Mesendoderm (in vitro differentiated cells): ENCODE results near the gene B3GNT5.

ENCODE experiments used
- DNase-seq: peaks from one replicate; pipeline ENCODE4 v3.0.0; 2013
- H2AK5ac ChIP-seq: 2 replicates; pipeline ENCODE4 v1.6.1; 2013; ENCODE audit warnings: low read length, inconsistent platforms
- H2BK120ac ChIP-seq: 2 replicates; pipeline ENCODE4 v1.6.1; 2013; ENCODE audit warnings: low read depth, mild to moderate bottlenecking, low read length, moderate library complexity, mixed read lengths
- H2BK15ac ChIP-seq: replicated peaks from 2 replicates; pipeline ENCODE4 v1.6.1; 2013; ENCODE audit warnings: low read depth, mild to moderate bottlenecking, moderate library complexity
- H2BK5ac ChIP-seq: 2 replicates; pipeline ENCODE4 v1.6.1; 2013; ENCODE audit warnings: low read length, inconsistent platforms
- H3K18ac ChIP-seq: 2 replicates; pipeline ENCODE4 v1.6.1; 2013; ENCODE audit warnings: mild to moderate bottlenecking, low read length, mixed read lengths
- H3K23ac ChIP-seq: one replicate; pipeline ENCODE4 v1.6.1; 2013; ENCODE audit warnings: low read length
- H3K27ac ChIP-seq: 2 replicates; pipeline ENCODE4 v1.5.1; 2013; ENCODE audit warnings: low read depth, mild to moderate bottlenecking, inconsistent platforms, low read length, moderate library complexity
- H3K27me3 ChIP-seq: 2 replicates; pipeline ENCODE4 v1.6.1; 2013; ENCODE audit warnings: low read length, control low read depth, mild to moderate bottlenecking, inconsistent platforms; ENCODE audit not compliant: insufficient read depth, poor library complexity
- H3K36me3 ChIP-seq: 2 replicates; pipeline ENCODE4 v1.6.1; 2013; ENCODE audit warnings: low read length, inconsistent platforms; ENCODE audit not compliant: control insufficient read depth, insufficient read depth
- H3K4ac ChIP-seq: one replicate; pipeline ENCODE4 v1.6.1; 2013; ENCODE audit warnings: low read depth, mild to moderate bottlenecking, low read length, moderate library complexity
- H3K4me1 ChIP-seq: 2 replicates; pipeline ENCODE4 v1.6.1; 2013; ENCODE audit warnings: low read depth, low read length, inconsistent platforms; ENCODE audit not compliant: control insufficient read depth
- H3K4me2 ChIP-seq: 2 replicates; pipeline ENCODE4 v1.6.1; 2013; ENCODE audit warnings: low read length
- H3K4me3 ChIP-seq: 2 replicates; pipeline ENCODE4 v1.5.1; 2013; ENCODE audit warnings: mild to moderate bottlenecking, low read length
- H3K56ac ChIP-seq: one replicate; pipeline ENCODE4 v1.6.1; 2013; ENCODE audit warnings: low read length
- H3K79me1 ChIP-seq: 2 replicates; pipeline ENCODE4 v1.6.1; 2013; ENCODE audit warnings: low read length, inconsistent platforms
- H3K79me2 ChIP-seq: 2 replicates; pipeline ENCODE4 v1.6.1; 2013; ENCODE audit warnings: mild to moderate bottlenecking, low read length; ENCODE audit not compliant: control insufficient read depth, insufficient read depth
- H3K9ac ChIP-seq: 2 replicates; pipeline ENCODE4 v1.6.1; 2013; ENCODE audit warnings: low read length, inconsistent platforms
- H4K5ac ChIP-seq: one replicate; pipeline ENCODE4 v1.6.1; 2013; ENCODE audit warnings: low read length
- H4K8ac ChIP-seq: one replicate; pipeline ENCODE4 v1.6.1; 2013; ENCODE audit warnings: low read depth, mild to moderate bottlenecking, control low read depth, low read length, moderate library complexity
- WGBS: extraction: QIAGEN DNeasy Blood & Tissue Kit; methylation state at CpG from one replicate; pipeline ENCODE4 v1.1.7; 2013; ENCODE audit warnings: low lambda C conversion rate, missing lambda C conversion rate; ENCODE audit not compliant: insufficient coverage; ENCODE audit errors: extremely low coverage; 5-methylcytosine and 5-hydroxymethylcytosine counted together

The B3GNT5 gene

GRCh38 chr3:183255348-183255730, 2.3 kb downstream of the B3GNT5 start:
- H3K79me2 ChIP-seq = no peaks in the 10 kb centered on the region
- H2BK120ac ChIP-seq = no peak overlapping the region
- no peak for DNase-seq
- H3K56ac ChIP-seq = peak overlapping the region; percentile 17
- no peak overlapping the region for H3K27ac ChIP-seq
- H3K4me3 ChIP-seq = no peak overlapping the region
- no peaks in the 10 kb centered on the region for H3K79me1 ChIP-seq
- H4K8ac ChIP-seq = no peak overlapping the region
- H3K27me3 ChIP-seq = no peaks in the 10 kb centered on the region
- peaks cover 2% of the 10 kb centered on the region for H3K4me1 ChIP-seq
- H3K4me2 ChIP-seq = peak overlapping the region; percentile 30
- H2BK5ac ChIP-seq = no peak overlapping the region
- no CpG with 5 or more reads among the region's 4 CpGs for WGBS
- H3K18ac ChIP-seq = no peak overlapping the region
- H4K5ac ChIP-seq = no peak overlapping the region
- no peaks in the 10 kb centered on the region for H3K36me3 ChIP-seq
- H3K23ac ChIP-seq = no peak overlapping the region
- peak overlapping the region; percentile 85 for H3K9ac ChIP-seq
- no peak overlapping the region for H3K4ac ChIP-seq
- H2AK5ac ChIP-seq = no peak overlapping the region
- H2BK15ac ChIP-seq = no peak overlapping the region

- H2BK15ac ChIP-seq = no peak overlapping the region
- H3K4ac ChIP-seq = no peak overlapping the region
These were observed 6.0 kb downstream of the B3GNT5 start for GRCh38 chr3:183259087-183259486.

GRCh38 chr3:183259621-183260020, 6.6 kb downstream of the B3GNT5 start:
- Histone ChIP-seq H3K4ac (no peak overlapping the region), H3K27me3 (no peaks in the 10 kb centered on the region), H2BK120ac (no peak overlapping the region), H2BK15ac (no peak overlapping the region), H3K27ac (no peak overlapping the region), H3K4me2 (no peak overlapping the region), H4K8ac (no peak overlapping the region), H4K5ac (no peak overlapping the region), H3K23ac (no peak overlapping the region), H3K4me3 (no peak overlapping the region), H3K36me3 (no peaks in the 10 kb centered on the region), H3K18ac (no peak overlapping the region), H3K4me1 (peaks cover 19% of the 10 kb centered on the region), H2BK5ac (no peak overlapping the region), H3K9ac (no peak overlapping the region), H3K56ac (no peak overlapping the region), H3K79me2 (no peaks in the 10 kb centered on the region), H2AK5ac (no peak overlapping the region), H3K79me1 (peaks cover 7% of the 10 kb centered on the region)
- no CpG with 5 or more reads among the region's 2 CpGs for WGBS
- DNase-seq = no peak

More at GRCh38 chr3:183259087-183259486, 6.0 kb downstream of the B3GNT5 start:
- H2BK120ac ChIP-seq = no peak overlapping the region
- peaks cover 15% of the 10 kb centered on the region for H3K4me1 ChIP-seq
- H4K5ac ChIP-seq = no peak overlapping the region
- no peak overlapping the region for H3K27ac ChIP-seq
- H3K79me2 ChIP-seq = no peaks in the 10 kb centered on the region
- no peak overlapping the region for H4K8ac ChIP-seq
- no peaks in the 10 kb centered on the region for H3K36me3 ChIP-seq
- peaks cover 7% of the 10 kb centered on the region for H3K79me1 ChIP-seq
- H2AK5ac ChIP-seq = no peak overlapping the region
- DNase-seq = no peak
- no peaks in the 10 kb centered on the region for H3K27me3 ChIP-seq
- H3K9ac ChIP-seq = no peak overlapping the region
- H3K23ac ChIP-seq = no peak overlapping the region
- no peak overlapping the region for H3K4me3 ChIP-seq
- no peak overlapping the region for H2BK5ac ChIP-seq
- WGBS = no CpG with 5 or more reads among the region's 3 CpGs
- H3K56ac ChIP-seq = no peak overlapping the region
- no peak overlapping the region for H3K4me2 ChIP-seq
- H3K18ac ChIP-seq = no peak overlapping the region

- H2AK5ac ChIP-seq = no peak overlapping the region
- no peak overlapping the region for H2BK15ac ChIP-seq
- H2BK5ac ChIP-seq = no peak overlapping the region
- no peaks in the 10 kb centered on the region for H3K27me3 ChIP-seq
- H4K8ac ChIP-seq = no peak overlapping the region
- WGBS = no CpG with 5 or more reads among the region's 7 CpGs
- no peaks in the 10 kb centered on the region for H3K36me3 ChIP-seq
- H3K4me1 ChIP-seq = peaks cover 20% of the 10 kb centered on the region
- H3K18ac ChIP-seq = no peak overlapping the region
- no peaks in the 10 kb centered on the region for H3K79me2 ChIP-seq
- DNase-seq = no peak
- no peak overlapping the region for H2BK120ac ChIP-seq
- no peak overlapping the region for H3K4ac ChIP-seq
- H3K9ac ChIP-seq = no peak overlapping the region
- no peak overlapping the region for H3K27ac ChIP-seq
- no peak overlapping the region for H4K5ac ChIP-seq
- H3K23ac ChIP-seq = no peak overlapping the region
- H3K56ac ChIP-seq = no peak overlapping the region
- H3K79me1 ChIP-seq = peaks cover 7% of the 10 kb centered on the region
- H3K4me3 ChIP-seq = no peak overlapping the region
- no peak overlapping the region for H3K4me2 ChIP-seq
These were observed 7.3 kb downstream of the B3GNT5 start for GRCh38 chr3:183260167-183260904.

- H2BK120ac ChIP-seq = no peak overlapping the region
- H3K4me3 ChIP-seq = no peak overlapping the region
- no peaks in the 10 kb centered on the region for H3K79me2 ChIP-seq
- no peaks in the 10 kb centered on the region for H3K36me3 ChIP-seq
- no peak overlapping the region for H3K27ac ChIP-seq
- no peak overlapping the region for H3K56ac ChIP-seq
- no peaks in the 10 kb centered on the region for H3K27me3 ChIP-seq
- WGBS = no CpG with 5 or more reads among the region's 5 CpGs
- no peak overlapping the region for H3K9ac ChIP-seq
- no peak overlapping the region for H3K18ac ChIP-seq
- H3K4me1 ChIP-seq = peaks cover 25% of the 10 kb centered on the region
- no peak overlapping the region for H2BK15ac ChIP-seq
- H2BK5ac ChIP-seq = no peak overlapping the region
- H4K8ac ChIP-seq = no peak overlapping the region
- no peak overlapping the region for H3K4ac ChIP-seq
- no peak overlapping the region for H3K23ac ChIP-seq
- no peak overlapping the region for H4K5ac ChIP-seq
- H3K4me2 ChIP-seq = no peak overlapping the region
- no peak for DNase-seq
- peaks cover 7% of the 10 kb centered on the region for H3K79me1 ChIP-seq
- H2AK5ac ChIP-seq = no peak overlapping the region
These were observed 8.2 kb downstream of the B3GNT5 start for GRCh38 chr3:183261151-183261724.
